ENCODE results near the gene PACSIN2. TPM values are rescaled to one million over a fixed set of nuclear protein-coding genes. Genes with fewer than 3 reads are reported as not detected.
A peak's percentile ranks its signal among the peaks of the same experiment; 100 is the strongest.

Gene PACSIN2
- total and polyA plus RNA-seq, 2 of the 13 experiments (the other 11 are each of a cell fraction or from before 2014, with no cell fraction given) = 54.1 to 68.8 TPM

DNA sequence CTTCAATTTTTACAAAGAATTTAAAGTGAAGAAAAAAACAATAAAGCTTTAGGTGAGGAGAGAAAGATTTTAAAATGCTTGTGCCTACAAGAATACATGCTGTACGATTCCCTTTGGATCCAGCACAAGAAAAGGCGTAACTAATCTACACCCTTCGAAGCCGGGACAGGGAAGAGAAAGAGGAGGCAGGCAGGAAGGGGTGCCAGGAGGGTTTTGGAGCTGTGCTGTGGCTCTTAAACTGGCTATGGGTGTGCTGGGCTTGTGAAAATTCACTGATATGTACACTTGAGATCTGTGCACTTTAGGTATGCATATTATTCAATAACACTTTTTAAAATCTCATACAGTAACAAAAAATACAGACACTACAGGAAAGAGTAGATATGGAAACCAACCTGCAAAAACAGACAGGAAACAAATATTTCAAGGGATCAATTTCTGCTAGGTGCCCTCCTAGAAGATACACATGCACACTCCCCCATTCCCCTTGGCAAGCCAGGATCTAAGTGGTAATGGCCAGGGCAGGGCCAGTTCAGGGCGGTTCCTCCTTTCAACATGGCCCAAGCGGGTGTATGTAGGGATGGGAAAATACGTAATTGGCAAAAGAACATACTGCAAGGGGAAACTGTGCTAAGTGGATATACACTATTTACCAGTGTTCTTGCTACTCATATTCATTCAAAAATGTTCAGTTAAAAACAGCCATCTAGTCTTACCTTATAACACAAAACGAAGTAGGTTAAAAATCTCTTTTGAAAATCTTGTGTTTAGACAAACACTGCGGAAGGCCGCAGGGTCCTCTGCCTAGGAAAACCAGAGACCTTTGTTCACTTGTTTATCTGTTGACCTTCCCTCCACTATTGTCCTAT, 54.2 kb downstream of the PACSIN2 start (continued):
- TF ChIP-seq, protein P1, sequence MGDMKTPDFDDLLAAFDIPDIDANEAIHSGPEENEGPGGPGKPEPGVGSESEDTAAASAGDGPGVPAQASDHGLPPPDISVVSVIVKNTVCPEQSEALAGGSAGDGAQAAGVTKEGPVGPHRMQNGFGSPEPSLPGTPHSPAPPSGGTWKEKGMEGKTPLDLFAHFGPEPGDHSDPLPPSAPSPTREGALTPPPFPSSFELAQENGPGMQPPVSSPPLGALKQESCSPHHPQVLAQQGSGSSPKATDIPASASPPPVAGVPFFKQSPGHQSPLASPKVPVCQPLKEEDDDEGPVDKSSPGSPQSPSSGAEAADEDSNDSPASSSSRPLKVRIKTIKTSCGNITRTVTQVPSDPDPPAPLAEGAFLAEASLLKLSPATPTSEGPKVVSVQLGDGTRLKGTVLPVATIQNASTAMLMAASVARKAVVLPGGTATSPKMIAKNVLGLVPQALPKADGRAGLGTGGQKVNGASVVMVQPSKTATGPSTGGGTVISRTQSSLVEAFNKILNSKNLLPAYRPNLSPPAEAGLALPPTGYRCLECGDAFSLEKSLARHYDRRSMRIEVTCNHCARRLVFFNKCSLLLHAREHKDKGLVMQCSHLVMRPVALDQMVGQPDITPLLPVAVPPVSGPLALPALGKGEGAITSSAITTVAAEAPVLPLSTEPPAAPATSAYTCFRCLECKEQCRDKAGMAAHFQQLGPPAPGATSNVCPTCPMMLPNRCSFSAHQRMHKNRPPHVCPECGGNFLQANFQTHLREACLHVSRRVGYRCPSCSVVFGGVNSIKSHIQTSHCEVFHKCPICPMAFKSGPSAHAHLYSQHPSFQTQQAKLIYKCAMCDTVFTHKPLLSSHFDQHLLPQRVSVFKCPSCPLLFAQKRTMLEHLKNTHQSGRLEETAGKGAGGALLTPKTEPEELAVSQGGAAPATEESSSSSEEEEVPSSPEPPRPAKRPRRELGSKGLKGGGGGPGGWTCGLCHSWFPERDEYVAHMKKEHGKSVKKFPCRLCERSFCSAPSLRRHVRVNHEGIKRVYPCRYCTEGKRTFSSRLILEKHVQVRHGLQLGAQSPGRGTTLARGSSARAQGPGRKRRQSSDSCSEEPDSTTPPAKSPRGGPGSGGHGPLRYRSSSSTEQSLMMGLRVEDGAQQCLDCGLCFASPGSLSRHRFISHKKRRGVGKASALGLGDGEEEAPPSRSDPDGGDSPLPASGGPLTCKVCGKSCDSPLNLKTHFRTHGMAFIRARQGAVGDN (CRISPR knock-in tag; IDR thresholded peaks at IDR 0.05) = no peak
- TF ChIP-seq ZNF614 (CRISPR knock-in tag; IDR thresholded peaks at IDR 0.05; ENCODE audit: borderline replicate concordance) (0 out of 2 replicates have a peak, but pooled peaks have one; percentile 20), ZNF501 (CRISPR knock-in tag; IDR thresholded peaks at IDR 0.05) (0 out of 2 replicates have a peak, but pooled peaks have one; percentile 15), NONO (IDR thresholded peaks at IDR 0.05) (no peak), NONO (CRISPR knock-in tag; conservative IDR thresholded peaks at IDR 0.05) (peak; percentile 25; the same call in 1 of the 2 replicates), SRSF4 (IDR thresholded peaks at IDR 0.05; ENCODE audit: low read depth, low read length, poor library complexity, severe bottlenecking) (no peak), MYC (CRISPR knock-in tag; IDR thresholded peaks at IDR 0.05; ENCODE audit: borderline replicate concordance) (no peak), LCORL (IDR thresholded peaks at IDR 0.05) (no peak), LCORL (CRISPR knock-in tag; IDR thresholded peaks at IDR 0.05) (no peak)
- TF ChIP-seq, protein P2, sequence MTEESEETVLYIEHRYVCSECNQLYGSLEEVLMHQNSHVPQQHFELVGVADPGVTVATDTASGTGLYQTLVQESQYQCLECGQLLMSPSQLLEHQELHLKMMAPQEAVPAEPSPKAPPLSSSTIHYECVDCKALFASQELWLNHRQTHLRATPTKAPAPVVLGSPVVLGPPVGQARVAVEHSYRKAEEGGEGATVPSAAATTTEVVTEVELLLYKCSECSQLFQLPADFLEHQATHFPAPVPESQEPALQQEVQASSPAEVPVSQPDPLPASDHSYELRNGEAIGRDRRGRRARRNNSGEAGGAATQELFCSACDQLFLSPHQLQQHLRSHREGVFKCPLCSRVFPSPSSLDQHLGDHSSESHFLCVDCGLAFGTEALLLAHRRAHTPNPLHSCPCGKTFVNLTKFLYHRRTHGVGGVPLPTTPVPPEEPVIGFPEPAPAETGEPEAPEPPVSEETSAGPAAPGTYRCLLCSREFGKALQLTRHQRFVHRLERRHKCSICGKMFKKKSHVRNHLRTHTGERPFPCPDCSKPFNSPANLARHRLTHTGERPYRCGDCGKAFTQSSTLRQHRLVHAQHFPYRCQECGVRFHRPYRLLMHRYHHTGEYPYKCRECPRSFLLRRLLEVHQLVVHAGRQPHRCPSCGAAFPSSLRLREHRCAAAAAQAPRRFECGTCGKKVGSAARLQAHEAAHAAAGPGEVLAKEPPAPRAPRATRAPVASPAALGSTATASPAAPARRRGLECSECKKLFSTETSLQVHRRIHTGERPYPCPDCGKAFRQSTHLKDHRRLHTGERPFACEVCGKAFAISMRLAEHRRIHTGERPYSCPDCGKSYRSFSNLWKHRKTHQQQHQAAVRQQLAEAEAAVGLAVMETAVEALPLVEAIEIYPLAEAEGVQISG (CRISPR knock-in tag; IDR thresholded peaks at IDR 0.05) = no peak
- TF ChIP-seq, protein P3, sequence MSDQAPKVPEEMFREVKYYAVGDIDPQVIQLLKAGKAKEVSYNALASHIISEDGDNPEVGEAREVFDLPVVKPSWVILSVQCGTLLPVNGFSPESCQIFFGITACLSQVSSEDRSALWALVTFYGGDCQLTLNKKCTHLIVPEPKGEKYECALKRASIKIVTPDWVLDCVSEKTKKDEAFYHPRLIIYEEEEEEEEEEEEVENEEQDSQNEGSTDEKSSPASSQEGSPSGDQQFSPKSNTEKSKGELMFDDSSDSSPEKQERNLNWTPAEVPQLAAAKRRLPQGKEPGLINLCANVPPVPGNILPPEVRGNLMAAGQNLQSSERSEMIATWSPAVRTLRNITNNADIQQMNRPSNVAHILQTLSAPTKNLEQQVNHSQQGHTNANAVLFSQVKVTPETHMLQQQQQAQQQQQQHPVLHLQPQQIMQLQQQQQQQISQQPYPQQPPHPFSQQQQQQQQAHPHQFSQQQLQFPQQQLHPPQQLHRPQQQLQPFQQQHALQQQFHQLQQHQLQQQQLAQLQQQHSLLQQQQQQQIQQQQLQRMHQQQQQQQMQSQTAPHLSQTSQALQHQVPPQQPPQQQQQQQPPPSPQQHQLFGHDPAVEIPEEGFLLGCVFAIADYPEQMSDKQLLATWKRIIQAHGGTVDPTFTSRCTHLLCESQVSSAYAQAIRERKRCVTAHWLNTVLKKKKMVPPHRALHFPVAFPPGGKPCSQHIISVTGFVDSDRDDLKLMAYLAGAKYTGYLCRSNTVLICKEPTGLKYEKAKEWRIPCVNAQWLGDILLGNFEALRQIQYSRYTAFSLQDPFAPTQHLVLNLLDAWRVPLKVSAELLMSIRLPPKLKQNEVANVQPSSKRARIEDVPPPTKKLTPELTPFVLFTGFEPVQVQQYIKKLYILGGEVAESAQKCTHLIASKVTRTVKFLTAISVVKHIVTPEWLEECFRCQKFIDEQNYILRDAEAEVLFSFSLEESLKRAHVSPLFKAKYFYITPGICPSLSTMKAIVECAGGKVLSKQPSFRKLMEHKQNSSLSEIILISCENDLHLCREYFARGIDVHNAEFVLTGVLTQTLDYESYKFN (CRISPR knock-in tag; conservative IDR thresholded peaks at IDR 0.05) = 0 out of 2 replicates have a peak, but pooled peaks have one; percentile 61
- TF ChIP-seq, protein P4, sequence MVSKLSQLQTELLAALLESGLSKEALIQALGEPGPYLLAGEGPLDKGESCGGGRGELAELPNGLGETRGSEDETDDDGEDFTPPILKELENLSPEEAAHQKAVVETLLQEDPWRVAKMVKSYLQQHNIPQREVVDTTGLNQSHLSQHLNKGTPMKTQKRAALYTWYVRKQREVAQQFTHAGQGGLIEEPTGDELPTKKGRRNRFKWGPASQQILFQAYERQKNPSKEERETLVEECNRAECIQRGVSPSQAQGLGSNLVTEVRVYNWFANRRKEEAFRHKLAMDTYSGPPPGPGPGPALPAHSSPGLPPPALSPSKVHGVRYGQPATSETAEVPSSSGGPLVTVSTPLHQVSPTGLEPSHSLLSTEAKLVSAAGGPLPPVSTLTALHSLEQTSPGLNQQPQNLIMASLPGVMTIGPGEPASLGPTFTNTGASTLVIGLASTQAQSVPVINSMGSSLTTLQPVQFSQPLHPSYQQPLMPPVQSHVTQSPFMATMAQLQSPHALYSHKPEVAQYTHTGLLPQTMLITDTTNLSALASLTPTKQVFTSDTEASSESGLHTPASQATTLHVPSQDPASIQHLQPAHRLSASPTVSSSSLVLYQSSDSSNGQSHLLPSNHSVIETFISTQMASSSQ (IDR thresholded peaks at IDR 0.05; ENCODE audit: low read depth) = no peak
- TF ChIP-seq, protein P4 (CRISPR knock-in tag; IDR thresholded peaks at IDR 0.05; ENCODE audit: borderline replicate concordance) = no peak
